B cell (primary cell): ENCODE results near the gene SNCAIP. TPM values are rescaled to one million over a fixed set of nuclear protein-coding genes. Genes with fewer than 3 reads are reported as not detected.

ENCODE experiments used
- ATAC-seq: fragments of 200-7000 bp; cut with Tn5 transposase; one replicate; pipeline ENCODE4 v1.10.0; 2021; ENCODE audit warnings: low read depth, mild to moderate bottlenecking, moderate number of reproducible peaks, moderate library complexity
- CTCF ChIA-PET: fragments of 350-600 bp; sonication (Branson Sonifier 250); formaldehyde crosslinking; loops from one replicate; lab custom pipeline; 2021; ENCODE audit warnings: antibody characterized with exemption, inconsistent platforms; lab: Charles Lee
- POLR2A ChIA-PET: fragments of 350-600 bp; sonication (Branson Sonifier 250); formaldehyde crosslinking; loops from one replicate; lab custom pipeline; 2021; ENCODE audit warnings: antibody characterized with exemption; lab: Charles Lee
- DNase-seq: peaks from one replicate; pipeline ENCODE4 v3.0.0; 2013
- H2AFZ ChIP-seq: 2 replicates; pipeline ENCODE4 v1.6.1; 2012; ENCODE audit warnings: mild to moderate bottlenecking, low read depth, low read length; ENCODE audit not compliant: insufficient read depth, poor library complexity, severe bottlenecking
- H3K27ac ChIP-seq, 2 donors: 1 replicate in 1 of 2; 2 replicates in 1 of 2; pipeline ENCODE4 v1.5.1; 2012 to 2013; ENCODE audit warnings: low read length in 2 of 2, mild to moderate bottlenecking in 2 of 2, moderate library complexity in 1 of 2
- H3K27me3 ChIP-seq, 4 experiments: fragments of 200-600 bp in 1 of 4; sonication (generic) in 1 of 4; replicated peaks in 1 of 4; 1 replicate in 2 of 4; 2 replicates in 2 of 4; pipeline versions ENCODE4 v1.6.1 to v1.7.0; 2013 to 2016; ENCODE audit warnings: low read length in 3 of 4, mild to moderate bottlenecking in 2 of 4, mixed read lengths in 1 of 4, moderate library complexity in 1 of 4; ENCODE audit not compliant: insufficient read depth in 4 of 4, control insufficient read depth in 3 of 4; ENCODE audit errors: control extremely low read depth in 1 of 4
- H3K36me3 ChIP-seq, 2 experiments: replicated peaks in 1 of 2; 1 replicate in 1 of 2; 2 replicates in 1 of 2; pipeline versions ENCODE4 v1.6.1 to v1.7.1; 2013; ENCODE audit warnings: low read length in 1 of 2; ENCODE audit not compliant: insufficient read depth in 2 of 2, control insufficient read depth in 1 of 2; ENCODE audit errors: control extremely low read depth in 1 of 2, extremely low read depth in 1 of 2
- H3K4me1 ChIP-seq, 2 donors: fragments of 200-600 bp in 1 of 2; sonication (generic) in 1 of 2; 1 replicate in 1 of 2; 2 replicates in 1 of 2; pipeline versions ENCODE4 v1.5.1 to v1.6.1; 2013 to 2017; ENCODE audit warnings: low read length in 2 of 2; ENCODE audit not compliant: control insufficient read depth in 2 of 2, insufficient read depth in 2 of 2
- H3K4me2 ChIP-seq: replicated peaks from 2 replicates; pipeline ENCODE3; 2012; ENCODE audit warnings: mild to moderate bottlenecking, low read depth, low read length; ENCODE audit not compliant: poor library complexity, severe bottlenecking
- H3K4me3 ChIP-seq, 5 experiments: fragments of 200-600 bp in 1 of 5; sonication (generic) in 1 of 5; 1 replicate in 3 of 5; 2 replicates in 2 of 5; pipeline versions ENCODE4 v1.5.1 to v1.7.0; 2011 to 2016; ENCODE audit warnings: low read length in 4 of 5, mild to moderate bottlenecking in 4 of 5, low read depth in 2 of 5, control low read depth in 1 of 5, moderate library complexity in 1 of 5; ENCODE audit not compliant: insufficient read depth in 1 of 5; ENCODE audit errors: control extremely low read depth in 1 of 5, extremely low read depth in 1 of 5
- H3K79me2 ChIP-seq: fragments of 200-600 bp; sonication (generic); one replicate; pipeline ENCODE4 v1.6.0; 2016; ENCODE audit warnings: low read length; ENCODE audit not compliant: control insufficient read depth, insufficient read depth
- H3K9ac ChIP-seq: fragments of 200-600 bp; sonication (generic); 2 replicates; pipeline ENCODE4 v1.6.1; 2017; ENCODE audit warnings: mild to moderate bottlenecking, low read length, moderate library complexity
- H3K9me3 ChIP-seq, 3 donors: one replicate each; pipeline versions ENCODE4 v1.6.1 to v1.7.1; 2013; ENCODE audit warnings: low read length in 2 of 3; ENCODE audit not compliant: control insufficient read depth in 2 of 3, insufficient read depth in 1 of 3; ENCODE audit errors: control extremely low read depth in 1 of 3
- H4K20me1 ChIP-seq: 2 replicates; pipeline ENCODE4 v1.6.0; 2012; ENCODE audit warnings: mild to moderate bottlenecking, low read length; ENCODE audit not compliant: insufficient read depth, control insufficient read depth, poor library complexity, severe bottlenecking
- H3K27ac Mint-ChIP-seq: one replicate; pipeline ENCODE4 v1.8.0; 2021; ENCODE audit warnings: mixed read lengths
- H3K27me3 Mint-ChIP-seq: one replicate; pipeline ENCODE4 v1.8.0; 2021; ENCODE audit warnings: mixed read lengths
- H3K4me1 Mint-ChIP-seq: one replicate; pipeline ENCODE4 v1.8.0; 2021; ENCODE audit warnings: mixed read lengths
- H3K4me3 Mint-ChIP-seq: one replicate; pipeline ENCODE4 v1.8.0; 2021; ENCODE audit warnings: mixed read lengths
- H3K9me3 Mint-ChIP-seq: one replicate; pipeline ENCODE4 v1.8.0; 2022; ENCODE audit warnings: mixed read lengths; ENCODE audit not compliant: insufficient read depth
- CTCF ChIP-seq: fragments of 200-600 bp; IDR thresholded peaks from one replicate; pipeline ENCODE4 v1.8.0; 2022; ENCODE audit warnings: antibody characterized with exemption, mild to moderate bottlenecking
- EZH2 ChIP-seq: IDR thresholded peaks from 2 replicates; pipeline ENCODE4 v1.6.1; 2012; ENCODE audit warnings: borderline replicate concordance, low read depth, mild to moderate bottlenecking, moderate library complexity, low read length; ENCODE audit not compliant: insufficient read depth, poor library complexity, severe bottlenecking
- WGBS: methylation state at CpG from one replicate; pipeline ENCODE4 v1.1.5; 2013; ENCODE audit warnings: missing lambda C conversion rate; ENCODE audit not compliant: insufficient coverage; 5-methylcytosine and 5-hydroxymethylcytosine counted together
- intact Hi-C: fragments of 100-400 bp; cut with micrococcal nuclease; formaldehyde crosslinking; loops from one replicate; pipeline ENCODE4 v1.10.0; 2022
- polyA plus RNA-seq: library from polyadenylated mRNA; depleted of rRNA; stranded (reverse); fragments of >200 nt; gene quantifications from 2 replicates; pipeline ENCODE4 v1.2.3, GENCODE V29; 2012
- total RNA-seq, 2 donors: library from RNA; stranded (reverse); fragments of 120-200 nt in 1 of 2; gene quantifications; 1 replicate in 1 of 2; 2 replicates in 1 of 2; pipeline versions ENCODE4 v1.2.3 to v1.2.4, GENCODE V29; 2013 to 2022

The SNCAIP gene
- total and polyA plus RNA-seq, 2 donors (not counting 1 experiment from before 2014, with no cell fraction given): not detected

DNA sequence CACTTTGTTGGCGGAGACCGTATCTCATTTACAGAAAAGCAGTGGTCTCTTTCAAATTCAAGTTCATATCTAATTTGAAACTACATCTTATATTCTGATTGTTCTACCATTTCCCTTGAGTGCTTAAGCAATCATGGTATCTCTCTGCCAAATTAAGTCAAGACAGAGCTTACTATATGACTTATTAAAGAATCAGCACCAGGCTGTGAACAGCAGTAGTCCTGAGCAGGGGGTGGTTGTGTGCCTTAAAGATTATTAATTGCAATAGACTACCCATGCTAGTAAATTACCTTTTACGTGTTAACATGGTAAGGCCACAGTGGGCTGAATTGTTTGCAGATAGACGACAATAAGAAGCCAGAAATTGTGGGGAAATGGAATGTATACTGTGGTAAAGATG lies 21.5 kb downstream of the SNCAIP start:
- ATAC-seq (no peak), DNase-seq (no peak)
- Histone ChIP-seq H3K27ac (no peak overlapping the region), H3K36me3 (no peaks in the 10 kb centered on the region), H3K79me2 (no peaks in the 10 kb centered on the region), H3K4me3 (no peak overlapping the region), H3K4me2 (no peak overlapping the region), H2AFZ (no peak overlapping the region), H4K20me1 (no peaks in the 10 kb centered on the region), H3K9me3 (no peaks in the 10 kb centered on the region), H3K27me3 (peaks cover 0 to 3% (median 0%) of the 10 kb centered on the region in 4 experiments), H3K9ac (no peak overlapping the region), H3K4me1 (no peaks in the 10 kb centered on the region)
- Mint-ChIP-seq H3K27ac (no peak overlapping the region), H3K27me3 (peaks cover 3% of the 10 kb centered on the region), H3K4me1 (no peaks in the 10 kb centered on the region), H3K9me3 (no peaks in the 10 kb centered on the region), H3K4me3 (no peak overlapping the region)
- ChIA-PET CTCF (no interaction called here), POLR2A (no interaction called here)
- TF ChIP-seq EZH2 (no peak), CTCF (no peak)
- WGBS: 100% methylated on average over 1 of the region's 4 CpGs
- intact Hi-C loops: no loop called here

DNA sequence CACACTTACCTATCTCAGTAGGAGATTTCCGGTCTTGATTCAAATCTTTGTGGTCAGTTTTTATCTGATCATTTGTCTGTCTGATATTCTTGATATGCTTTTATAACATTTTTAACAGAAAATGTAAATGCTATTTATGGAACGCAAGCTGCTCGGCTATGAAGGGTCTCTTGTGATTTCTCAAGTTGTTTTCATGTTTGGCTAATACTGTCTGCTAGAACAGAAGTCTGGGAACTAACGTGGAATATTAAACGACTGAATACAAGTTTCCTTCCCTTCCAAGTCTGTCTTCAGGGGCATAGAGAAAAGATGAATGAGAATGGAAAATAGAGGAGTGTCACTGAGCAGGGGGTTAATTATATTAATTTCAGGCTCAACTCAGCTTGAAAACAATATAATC lies 27.6 kb downstream of the SNCAIP start:
- Mint-ChIP-seq H3K27ac (no peak overlapping the region), H3K4me3 (no peak overlapping the region), H3K27me3 (no peaks in the 10 kb centered on the region), H3K9me3 (no peaks in the 10 kb centered on the region), H3K4me1 (no peaks in the 10 kb centered on the region)
- intact Hi-C loops: no loop called here
- no peak overlapping the region for H3K4me2 ChIP-seq
- no peak overlapping the region for H3K9ac ChIP-seq
- no peak for ATAC-seq
- H3K27me3 ChIP-seq: no peaks in the 10 kb centered on the region
- no peak for DNase-seq
- ChIA-PET CTCF (no interaction called here), POLR2A (no interaction called here)
- H2AFZ ChIP-seq: no peak overlapping the region
- H3K27ac ChIP-seq: no peak overlapping the region
- H4K20me1 ChIP-seq: no peaks in the 10 kb centered on the region
- H3K79me2 ChIP-seq: no peaks in the 10 kb centered on the region
- no peaks in the 10 kb centered on the region for H3K4me1 ChIP-seq
- WGBS: 80% methylated on average over 1 of the region's 5 CpGs
- no peaks in the 10 kb centered on the region for H3K9me3 ChIP-seq
- TF ChIP-seq EZH2: no peak
- TF ChIP-seq CTCF: no peak
- no peak overlapping the region for H3K4me3 ChIP-seq
- H3K36me3 ChIP-seq: no peaks in the 10 kb centered on the region
